Caco-2 (cell line): ENCODE data around the gene ZIK1. TPM values are rescaled to one million over a fixed set of nuclear protein-coding genes. Genes with fewer than 3 reads are reported as not detected.

Experiments
- BruUV-seq: library from RNA; stranded (reverse); fragments of 400-500 nt; replicated peaks from 2 replicates; lab custom pipeline; 2021; lab: Mats Ljungman, UMichigan
- CTCF ChIA-PET: fragments of 300-600 bp; sonication (Branson Sonifier 250); formaldehyde crosslinking; loops from one replicate; lab custom pipeline; 2022; ENCODE audit warnings: antibody characterized with exemption; lab: Charles Lee
- POLR2A ChIA-PET: fragments of 300-600 bp; sonication (Branson Sonifier 250); formaldehyde crosslinking; loops from one replicate; lab custom pipeline; 2022; ENCODE audit warnings: antibody characterized with exemption; lab: Charles Lee
- DNase-seq, 2 experiments: peaks; one replicate each; pipeline versions ENCODE4 v3.0.0 to v3.0.0-alpha.2; 2020 to 2022
- H3K27me3 ChIP-seq: replicated peaks from 2 replicates; pipeline ENCODE4 v1.6.0; 2011; ENCODE audit warnings: low read length; ENCODE audit not compliant: control insufficient read depth, insufficient read depth
- H3K36me3 ChIP-seq: 2 replicates; pipeline ENCODE4 v1.5.1; 2011; ENCODE audit warnings: low read length; ENCODE audit not compliant: control insufficient read depth, insufficient read depth
- H3K4me1 ChIP-seq: fragments of 250-450 bp; sonication (Bioruptor Pico); 2 replicates; pipeline ENCODE4 v1.5.1; 2020; ENCODE audit warnings: mild to moderate bottlenecking
- H3K4me3 ChIP-seq: 2 replicates; pipeline ENCODE4 v1.5.1; 2011; ENCODE audit warnings: low read depth, mild to moderate bottlenecking, control low read depth, low read length
- H3K9me3 ChIP-seq: fragments of 250-450 bp; sonication (Bioruptor Pico); 2 replicates; pipeline ENCODE4 v1.5.1; 2020; ENCODE audit warnings: mild to moderate bottlenecking, moderate library complexity
- H3K27ac Mint-ChIP-seq: one replicate; pipeline ENCODE4 v1.8.0; 2022; ENCODE audit warnings: mixed read lengths; ENCODE audit not compliant: unreplicated experiment
- H3K27me3 Mint-ChIP-seq: one replicate; pipeline ENCODE4 v1.8.0; 2022; ENCODE audit warnings: mixed read lengths; ENCODE audit not compliant: insufficient read depth, unreplicated experiment
- H3K36me3 Mint-ChIP-seq: one replicate; pipeline ENCODE4 v1.8.0; 2022; ENCODE audit warnings: mild to moderate bottlenecking, mixed read lengths; ENCODE audit not compliant: insufficient read depth, unreplicated experiment
- H3K4me1 Mint-ChIP-seq: one replicate; pipeline ENCODE4 v1.8.0; 2022; ENCODE audit warnings: low read depth, mixed read lengths; ENCODE audit not compliant: unreplicated experiment
- H3K4me3 Mint-ChIP-seq: one replicate; pipeline ENCODE4 v1.8.0; 2022; ENCODE audit warnings: mild to moderate bottlenecking, moderate library complexity, mixed read lengths; ENCODE audit not compliant: unreplicated experiment
- H3K9me3 Mint-ChIP-seq: one replicate; pipeline ENCODE4 v1.8.0; 2022; ENCODE audit warnings: mixed read lengths; ENCODE audit not compliant: unreplicated experiment
- intact Hi-C: fragments of 100-400 bp; cut with micrococcal nuclease; formaldehyde crosslinking; loops from one replicate; pipeline ENCODE4 v1.10.0; 2022; ENCODE audit not compliant: unreplicated experiment
- total RNA-seq: library from RNA; stranded (reverse); gene quantifications from 2 replicates; pipeline ENCODE4 v1.2.3, GENCODE V29; 2022
- TF ChIP-seq, protein P1 (sequence below), 2 experiments: fragments of 200-600 bp in 1 of 2; IDR thresholded peaks; 1 replicate in 1 of 2; 2 replicates in 1 of 2; pipeline versions ENCODE4 v1.5.1 to v1.8.0; 2011 to 2022; ENCODE audit warnings: antibody characterized with exemption in 1 of 2, control low read depth in 1 of 2, inconsistent platforms in 1 of 2, low read depth in 1 of 2, low read length in 1 of 2, mild to moderate bottlenecking in 1 of 2, moderate library complexity in 1 of 2; ENCODE audit not compliant: insufficient read depth in 1 of 2, severe bottlenecking in 1 of 2, unreplicated experiment in 1 of 2

The ZIK1 gene
- total RNA-seq, 1 experiment from 2014 or later = not detected

DNA sequence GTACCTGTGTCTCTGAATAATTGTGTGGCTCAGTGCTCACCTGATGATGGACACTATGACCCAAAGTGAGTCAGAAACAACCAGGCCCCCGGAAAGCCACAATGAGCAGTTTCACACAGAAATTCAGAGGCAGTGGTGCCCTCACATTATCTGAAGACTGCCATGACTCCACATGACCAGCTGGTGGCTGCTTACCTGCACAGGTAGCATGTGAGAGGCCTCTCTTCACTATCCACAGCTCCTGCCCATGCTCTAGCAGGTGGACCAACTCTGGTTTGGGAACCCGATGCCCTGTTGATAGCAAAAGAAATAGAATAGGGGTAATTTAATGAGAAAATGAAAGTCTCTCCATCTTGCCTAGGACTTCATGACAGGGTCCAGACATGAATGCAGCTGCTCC is 31.5 kb upstream of the ZIK1 start:
- Mint-ChIP-seq H3K27me3 (no peaks in the 10 kb centered on the region), H3K36me3 (peaks cover 76% of the 10 kb centered on the region), H3K4me3 (no peak overlapping the region), H3K9me3 (peaks cover 48% of the 10 kb centered on the region), H3K27ac (no peak overlapping the region), H3K4me1 (no peaks in the 10 kb centered on the region)
- Histone ChIP-seq H3K36me3 (peaks cover 21% of the 10 kb centered on the region), H3K27me3 (no peaks in the 10 kb centered on the region), H3K4me1 (no peaks in the 10 kb centered on the region), H3K4me3 (no peak overlapping the region), H3K9me3 (peaks cover 27% of the 10 kb centered on the region)
- TF ChIP-seq, protein P1, sequence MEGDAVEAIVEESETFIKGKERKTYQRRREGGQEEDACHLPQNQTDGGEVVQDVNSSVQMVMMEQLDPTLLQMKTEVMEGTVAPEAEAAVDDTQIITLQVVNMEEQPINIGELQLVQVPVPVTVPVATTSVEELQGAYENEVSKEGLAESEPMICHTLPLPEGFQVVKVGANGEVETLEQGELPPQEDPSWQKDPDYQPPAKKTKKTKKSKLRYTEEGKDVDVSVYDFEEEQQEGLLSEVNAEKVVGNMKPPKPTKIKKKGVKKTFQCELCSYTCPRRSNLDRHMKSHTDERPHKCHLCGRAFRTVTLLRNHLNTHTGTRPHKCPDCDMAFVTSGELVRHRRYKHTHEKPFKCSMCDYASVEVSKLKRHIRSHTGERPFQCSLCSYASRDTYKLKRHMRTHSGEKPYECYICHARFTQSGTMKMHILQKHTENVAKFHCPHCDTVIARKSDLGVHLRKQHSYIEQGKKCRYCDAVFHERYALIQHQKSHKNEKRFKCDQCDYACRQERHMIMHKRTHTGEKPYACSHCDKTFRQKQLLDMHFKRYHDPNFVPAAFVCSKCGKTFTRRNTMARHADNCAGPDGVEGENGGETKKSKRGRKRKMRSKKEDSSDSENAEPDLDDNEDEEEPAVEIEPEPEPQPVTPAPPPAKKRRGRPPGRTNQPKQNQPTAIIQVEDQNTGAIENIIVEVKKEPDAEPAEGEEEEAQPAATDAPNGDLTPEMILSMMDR (IDR thresholded peaks at IDR 0.05; ENCODE audit: insufficient read depth in 1 of 2, low read depth in 1 of 2, low read length in 1 of 2, severe bottlenecking in 1 of 2, unreplicated experiment in 1 of 2) = no peak
- no TSS peak for BruUV-seq
- ChIA-PET POLR2A (no interaction called here), CTCF (no interaction called here)
- DNase-seq = no peak
- intact Hi-C loops = no loop called here

DNA sequence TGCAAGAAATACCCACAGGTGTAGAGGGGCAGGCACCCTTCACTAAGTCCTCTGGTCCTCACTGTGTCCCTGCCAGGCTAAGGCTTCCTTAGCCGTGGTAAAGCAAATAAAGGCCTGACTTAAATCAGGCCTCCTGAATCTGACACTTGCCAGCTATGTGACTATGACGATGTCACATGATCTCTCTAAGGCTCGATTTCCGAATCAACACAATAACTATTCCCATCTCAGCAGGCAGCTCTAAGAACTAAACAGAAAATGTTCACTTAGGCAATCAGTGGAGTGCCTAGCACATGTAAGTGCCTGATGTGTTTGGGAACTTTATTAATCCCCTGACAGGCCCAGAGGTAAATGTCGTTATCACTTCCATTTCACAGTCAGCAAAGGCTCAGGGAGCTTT is 26.3 kb upstream of the ZIK1 start:
- ChIA-PET CTCF (no interaction called here), POLR2A (interaction anchor here (0.6 kb wide), 1 partner anchor 257 kb away, joined by 11 read pairs; no protein-coding TSS in a partner anchor)
- no peak for DNase-seq
- H3K27ac Mint-ChIP-seq = no peak overlapping the region
- intact Hi-C loops = loop anchor here (2.0 kb wide), 1 partner anchor 359 kb away; the partner anchor contains the start of gene ZNF417
- peaks cover 11% of the 10 kb centered on the region for H3K4me1 Mint-ChIP-seq
- TF ChIP-seq, protein P1 (IDR thresholded peaks at IDR 0.05; ENCODE audit: insufficient read depth in 1 of 2, low read depth in 1 of 2, low read length in 1 of 2, severe bottlenecking in 1 of 2, unreplicated experiment in 1 of 2) = no peak
- Histone ChIP-seq H3K36me3 (peaks cover 11% of the 10 kb centered on the region), H3K27me3 (no peaks in the 10 kb centered on the region), H3K4me1 (no peaks in the 10 kb centered on the region), H3K9me3 (peaks cover 32% of the 10 kb centered on the region), H3K4me3 (no peak overlapping the region)
- no peaks in the 10 kb centered on the region for H3K27me3 Mint-ChIP-seq
- H3K9me3 Mint-ChIP-seq = peaks cover 34% of the 10 kb centered on the region
- BruUV-seq = no TSS peak
- no peak overlapping the region for H3K4me3 Mint-ChIP-seq
- peaks cover 44% of the 10 kb centered on the region for H3K36me3 Mint-ChIP-seq

DNA sequence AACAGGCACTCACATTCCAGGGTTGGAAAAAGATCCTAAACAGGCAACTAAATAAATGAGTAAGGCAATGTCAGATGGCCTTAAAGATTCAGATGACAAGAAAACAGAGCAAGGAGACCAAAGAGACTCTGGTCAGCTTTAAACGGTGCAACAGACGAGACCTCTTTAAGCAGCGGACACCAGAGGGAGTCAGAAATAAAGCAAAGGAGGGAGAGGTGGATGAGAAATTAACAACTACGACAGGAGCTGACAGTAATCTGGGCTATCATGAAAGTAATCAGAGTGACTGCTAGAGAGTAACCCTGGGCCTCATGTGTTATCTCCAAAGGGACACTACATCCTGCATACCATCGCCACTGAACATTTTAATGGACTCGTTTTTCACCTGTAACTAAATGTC is 25.4 kb upstream of the ZIK1 start:
- Histone ChIP-seq H3K4me1 (no peaks in the 10 kb centered on the region), H3K27me3 (no peaks in the 10 kb centered on the region), H3K4me3 (peak overlapping the region; percentile 91), H3K36me3 (peaks cover 10% of the 10 kb centered on the region), H3K9me3 (peaks cover 33% of the 10 kb centered on the region)
- ChIA-PET CTCF (no interaction called here), POLR2A (interaction anchor here (0.6 kb wide), 1 partner anchor 112 kb away, joined by 3 read pairs; no protein-coding TSS in a partner anchor)
- peaks cover 36% of the 10 kb centered on the region for H3K36me3 Mint-ChIP-seq
- H3K27ac Mint-ChIP-seq = peak overlapping the region; percentile 94
- H3K4me1 Mint-ChIP-seq = peaks cover 11% of the 10 kb centered on the region
- H3K4me3 Mint-ChIP-seq = peak overlapping the region; percentile 99
- intact Hi-C loops = loop anchor here (2.0 kb wide), 1 partner anchor 358 kb away; the partner anchor contains the start of gene ZNF417
- H3K9me3 Mint-ChIP-seq = peaks cover 39% of the 10 kb centered on the region
- no TSS peak for BruUV-seq
- no peaks in the 10 kb centered on the region for H3K27me3 Mint-ChIP-seq
- TF ChIP-seq, protein P1 (IDR thresholded peaks at IDR 0.05; ENCODE audit: insufficient read depth in 1 of 2, low read depth in 1 of 2, low read length in 1 of 2, severe bottlenecking in 1 of 2, unreplicated experiment in 1 of 2) = no peak
- no peak for DNase-seq
